Limb (tissue), 2 donors: ENCODE results near the gene TMEM217.
"Not testable (repeated sequence)": the region's sequence is repeated elsewhere in the genome, so short reads cannot be mapped to it uniquely, and the experiment has no call there.

ENCODE experiments used
- DNase-seq, 2 donors: peaks; one replicate each; pipeline ENCODE4 v3.0.0-alpha.2; 2016; ENCODE audit errors: extremely low spot score in 2 of 2

The TMEM217 gene

DNA sequence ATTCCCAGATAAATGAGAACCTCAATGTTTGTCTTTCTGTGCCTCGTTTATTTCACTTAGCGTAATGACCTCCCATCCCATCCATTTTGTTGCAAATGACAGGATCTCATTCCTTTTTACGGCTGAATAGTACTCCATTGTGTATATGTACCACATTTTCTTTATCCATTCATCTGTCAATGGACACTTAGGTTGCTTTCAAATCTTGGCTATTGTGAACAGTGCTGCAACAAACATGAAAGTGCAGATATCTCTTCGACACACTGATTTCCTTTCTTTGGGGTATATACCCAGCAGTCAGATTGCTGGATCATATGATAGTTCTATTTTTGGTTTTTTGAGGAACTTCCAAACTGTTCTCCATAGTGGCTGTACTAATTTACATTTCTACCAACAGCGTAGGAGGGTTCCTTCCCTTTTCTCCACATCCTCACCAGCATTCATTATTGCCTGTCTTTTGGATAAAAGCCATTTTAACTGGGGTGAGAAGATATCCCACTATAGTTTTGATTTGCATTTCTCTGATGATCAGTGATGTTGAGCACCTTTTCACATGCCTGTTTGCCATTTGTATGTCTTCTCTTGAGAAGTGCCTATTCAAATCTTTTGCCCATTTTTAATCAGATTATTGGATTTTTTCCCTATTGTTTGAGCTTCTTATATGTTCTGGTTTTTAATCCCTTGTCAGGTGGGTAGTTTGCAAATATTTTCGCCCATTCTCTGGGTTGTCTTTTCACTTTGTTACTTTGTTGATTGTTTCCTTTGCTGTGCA, 71.8 kb downstream of the TMEM217 start:
- not testable (repeated sequence) for DNase-seq

GRCh38 chr6:37182736-37183590, 75.0 kb downstream of the TMEM217 start:
- DNase-seq = no peak

DNA sequence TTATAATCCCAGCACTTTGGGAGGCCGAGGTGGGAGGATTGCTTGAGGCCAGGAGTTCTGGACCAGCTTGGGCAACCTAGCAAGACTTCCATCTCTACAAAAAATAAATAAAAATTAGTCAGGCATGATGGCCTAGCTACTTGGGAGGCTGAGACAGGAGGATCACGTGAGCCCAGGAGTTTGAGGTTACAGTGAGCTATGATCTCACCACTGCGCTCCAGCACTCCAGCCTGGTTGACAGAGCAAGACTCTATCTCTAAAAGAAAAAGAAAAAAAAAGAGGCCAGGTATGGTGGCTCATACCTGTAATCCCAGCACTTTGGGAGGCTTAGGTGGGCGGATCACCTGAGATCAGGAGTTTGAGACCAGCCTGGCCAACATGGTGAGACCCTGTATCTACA, 77.3 kb downstream of the TMEM217 start:
- not testable (repeated sequence) for DNase-seq

DNA sequence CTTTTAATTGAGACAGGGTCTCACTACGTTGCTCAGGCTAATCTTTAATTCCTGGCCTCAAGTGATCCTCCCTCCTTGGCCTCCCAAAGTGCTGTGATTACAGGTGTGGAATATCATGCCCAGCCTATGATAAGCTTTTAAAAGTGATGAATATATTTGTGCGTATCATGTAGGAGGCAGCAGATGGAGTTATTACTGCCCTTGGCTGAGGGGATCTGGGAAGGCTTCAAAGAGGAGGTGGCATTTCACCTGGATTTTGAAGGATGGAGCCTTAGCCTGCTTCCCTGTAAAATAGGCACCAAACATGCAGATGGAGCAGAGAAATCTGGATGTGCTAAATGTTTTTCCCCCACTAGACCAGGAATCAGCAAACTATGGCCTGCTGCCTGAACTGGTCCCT, 77.9 kb downstream of the TMEM217 start:
- DNase-seq = no peak

- DNase-seq = no peak
Measured at GRCh38 chr6:37177935-37178517, 79.9 kb downstream of the TMEM217 start.

- no peak for DNase-seq
Measured at GRCh38 chr6:37177077-37177934, 80.6 kb downstream of the TMEM217 start.

GRCh38 chr6:37176268-37177076, 81.5 kb downstream of the TMEM217 start:
- no peak for DNase-seq

DNA sequence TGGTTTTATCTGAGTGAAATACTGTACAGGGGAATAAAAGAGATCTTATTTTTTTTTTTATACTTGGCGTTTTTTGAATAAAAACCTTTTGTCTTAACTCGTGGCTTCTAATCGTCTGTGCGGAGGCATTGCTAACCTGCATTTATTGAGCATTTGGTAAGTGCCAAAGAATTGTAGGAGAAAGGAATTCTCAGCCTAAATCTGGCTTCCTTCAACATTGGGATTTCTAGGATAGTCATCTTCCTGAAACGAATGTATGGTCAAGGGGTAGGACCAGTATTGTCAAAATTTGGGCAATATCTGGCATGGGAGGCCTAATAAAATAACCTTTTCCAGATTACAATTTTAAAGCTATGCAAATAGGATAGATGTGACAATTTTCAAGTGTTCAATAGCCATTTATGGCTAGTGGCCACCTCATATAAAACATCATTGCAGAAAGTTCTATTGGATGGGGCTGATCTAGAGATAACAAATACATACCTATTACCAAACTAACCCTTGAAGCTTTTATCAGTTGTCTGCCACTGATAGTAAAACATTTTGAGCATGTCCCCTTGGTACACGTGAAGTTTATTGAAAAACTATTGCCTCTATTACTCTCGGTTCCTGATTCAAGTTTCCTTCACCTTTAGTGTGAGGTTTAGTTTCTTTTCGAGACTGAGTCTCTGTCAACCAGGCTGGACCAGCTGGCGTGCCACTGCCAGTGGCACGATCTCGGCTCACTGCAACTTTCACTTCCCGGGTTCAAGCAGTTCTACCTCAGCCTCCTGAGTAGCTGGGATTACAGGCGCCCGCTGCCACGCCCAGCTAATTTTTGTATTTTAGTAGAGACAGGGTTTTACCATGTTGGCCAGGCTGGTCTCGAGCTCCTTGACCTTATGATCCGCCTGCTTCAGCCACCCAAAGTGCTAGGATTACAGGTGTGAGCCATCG, 82.3 kb downstream of the TMEM217 start:
- DNase-seq = no peak

DNA sequence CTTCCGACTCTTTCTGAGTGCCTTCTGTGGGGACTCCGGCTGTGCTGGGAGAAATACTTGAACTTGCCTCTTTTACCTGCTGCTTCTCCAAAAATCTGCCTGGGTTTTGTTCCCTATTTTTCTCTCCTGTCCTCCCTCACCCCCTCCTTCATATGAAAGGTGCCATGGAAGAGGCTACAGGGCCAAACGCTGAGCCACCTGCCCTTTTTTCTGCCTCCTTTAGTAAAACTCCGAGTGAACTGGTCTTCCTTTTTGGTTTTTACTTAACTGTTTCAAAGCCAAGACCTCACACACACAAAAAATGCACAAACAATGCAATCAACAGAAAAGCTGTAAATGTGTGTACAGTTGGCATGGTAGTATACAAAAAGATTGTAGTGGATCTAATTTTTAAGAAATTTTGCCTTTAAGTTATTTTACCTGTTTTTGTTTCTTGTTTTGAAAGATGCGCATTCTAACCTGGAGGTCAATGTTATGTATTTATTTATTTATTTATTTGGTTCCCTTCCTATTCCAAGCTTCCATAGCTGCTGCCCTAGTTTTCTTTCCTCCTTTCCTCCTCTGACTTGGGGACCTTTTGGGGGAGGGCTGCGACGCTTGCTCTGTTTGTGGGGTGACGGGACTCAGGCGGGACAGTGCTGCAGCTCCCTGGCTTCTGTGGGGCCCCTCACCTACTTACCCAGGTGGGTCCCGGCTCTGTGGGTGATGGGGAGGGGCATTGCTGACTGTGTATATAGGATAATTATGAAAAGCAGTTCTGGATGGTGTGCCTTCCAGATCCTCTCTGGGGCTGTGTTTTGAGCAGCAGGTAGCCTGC, 83.2 kb downstream of the TMEM217 start:
- DNase-seq = no peak

- no peak for DNase-seq
Measured at GRCh38 chr6:37174196-37174514, 83.8 kb downstream of the TMEM217 start.

DNA sequence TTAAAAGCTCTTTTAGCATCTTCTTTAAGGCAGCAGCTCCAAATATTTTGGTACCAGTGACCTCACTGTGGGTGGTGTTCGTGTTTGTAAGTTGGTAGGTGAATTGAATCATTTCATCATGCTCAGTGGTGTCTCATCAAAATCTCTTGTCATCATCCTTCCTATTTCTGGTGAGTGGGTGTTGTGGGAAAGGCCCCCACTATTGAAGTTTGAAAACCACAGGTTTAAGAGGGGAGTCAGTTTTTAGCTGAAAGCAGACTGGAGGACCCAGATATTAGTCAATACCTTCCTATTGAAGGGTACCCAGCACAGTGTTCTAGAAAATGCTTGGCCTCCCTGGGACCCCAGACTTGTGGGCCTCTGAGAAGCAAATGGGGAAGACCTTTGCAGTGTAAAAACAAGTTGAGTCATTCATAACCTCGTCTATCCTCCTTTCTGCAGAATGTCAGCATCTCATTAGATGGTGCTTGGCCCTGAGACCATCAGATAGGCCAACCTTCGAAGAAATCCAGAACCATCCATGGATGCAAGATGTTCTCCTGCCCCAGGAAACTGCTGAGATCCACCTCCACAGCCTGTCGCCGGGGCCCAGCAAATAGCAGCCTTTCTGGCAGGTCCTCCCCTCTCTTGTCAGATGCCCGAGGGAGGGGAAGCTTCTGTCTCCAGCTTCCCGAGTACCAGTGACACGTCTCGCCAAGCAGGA, 84.3 kb downstream of the TMEM217 start:
- no peak for DNase-seq

GRCh38 chr6:37172912-37173492, 84.9 kb downstream of the TMEM217 start:
- no peak for DNase-seq

DNA sequence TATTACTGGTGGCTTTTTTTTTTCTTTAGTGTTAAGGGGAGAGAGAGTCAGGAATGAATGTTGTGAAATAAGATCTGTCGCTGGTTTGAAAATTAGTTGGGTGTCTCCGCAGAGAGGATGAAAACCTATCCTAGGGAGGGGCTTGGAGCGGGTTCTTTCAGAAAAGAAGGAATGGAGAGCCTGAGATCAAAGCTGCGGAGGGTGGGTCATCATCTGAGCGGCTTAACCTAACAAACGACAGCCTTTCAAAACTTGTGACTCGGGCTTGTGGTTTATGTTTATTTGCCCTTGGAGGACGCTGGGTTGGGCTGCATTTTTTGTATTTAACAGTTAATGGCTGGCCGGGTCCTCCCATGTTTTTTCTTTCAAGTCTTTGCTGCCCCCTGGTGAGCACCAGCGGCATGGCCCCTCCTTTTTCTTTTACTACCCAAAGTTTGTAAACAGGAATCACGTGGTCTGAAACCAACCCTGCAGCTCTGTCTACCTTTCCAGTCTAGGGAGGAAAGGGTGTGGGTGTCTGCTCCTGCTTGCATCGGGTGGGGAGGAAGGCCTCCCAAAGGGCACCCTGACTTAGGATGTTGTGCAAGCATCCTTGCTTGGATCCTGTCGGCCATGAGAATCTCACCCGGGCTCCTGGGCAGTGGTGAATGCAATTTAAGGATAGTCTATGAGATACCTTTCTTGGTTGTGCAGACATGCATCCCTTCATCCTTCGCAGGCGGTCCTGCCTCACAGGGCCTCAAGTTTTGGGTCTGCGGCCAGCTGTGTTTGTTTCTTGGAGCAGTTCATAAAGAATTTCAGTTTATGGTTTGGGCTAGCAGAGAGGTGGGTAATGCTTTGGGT, 85.8 kb downstream of the TMEM217 start:
- peak; percentile 91 to 92 for DNase-seq

DNA sequence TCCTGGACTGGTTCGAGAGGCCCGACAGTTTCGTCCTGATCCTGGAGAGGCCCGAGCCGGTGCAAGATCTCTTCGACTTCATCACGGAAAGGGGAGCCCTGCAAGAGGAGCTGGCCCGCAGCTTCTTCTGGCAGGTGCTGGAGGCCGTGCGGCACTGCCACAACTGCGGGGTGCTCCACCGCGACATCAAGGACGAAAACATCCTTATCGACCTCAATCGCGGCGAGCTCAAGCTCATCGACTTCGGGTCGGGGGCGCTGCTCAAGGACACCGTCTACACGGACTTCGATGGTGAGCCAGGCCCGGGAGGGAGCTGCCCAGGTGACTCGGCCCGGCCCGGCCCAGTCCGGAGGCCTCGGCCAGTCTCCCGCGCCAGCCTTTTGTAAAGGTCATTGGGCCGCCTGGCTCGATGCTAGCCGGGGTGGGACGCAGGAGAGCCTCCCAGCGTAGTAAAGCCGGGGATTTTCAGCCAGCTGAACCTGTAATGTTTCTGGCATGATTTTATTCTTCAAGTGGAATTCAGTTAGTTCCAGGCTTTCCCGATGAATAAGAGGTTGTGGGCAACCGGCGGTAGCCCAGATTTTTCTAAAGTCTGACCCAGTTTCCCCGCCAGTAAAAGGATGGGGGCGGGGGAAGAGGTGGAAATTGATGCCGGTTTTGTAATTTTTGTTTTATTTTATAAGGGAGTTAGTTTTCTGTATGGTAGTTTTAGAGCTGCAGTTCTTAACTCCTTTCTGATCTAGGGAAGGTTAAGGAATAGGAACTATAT, 86.6 kb downstream of the TMEM217 start:
- DNase-seq = peak in 1 of 2 donors; percentile 64

DNA sequence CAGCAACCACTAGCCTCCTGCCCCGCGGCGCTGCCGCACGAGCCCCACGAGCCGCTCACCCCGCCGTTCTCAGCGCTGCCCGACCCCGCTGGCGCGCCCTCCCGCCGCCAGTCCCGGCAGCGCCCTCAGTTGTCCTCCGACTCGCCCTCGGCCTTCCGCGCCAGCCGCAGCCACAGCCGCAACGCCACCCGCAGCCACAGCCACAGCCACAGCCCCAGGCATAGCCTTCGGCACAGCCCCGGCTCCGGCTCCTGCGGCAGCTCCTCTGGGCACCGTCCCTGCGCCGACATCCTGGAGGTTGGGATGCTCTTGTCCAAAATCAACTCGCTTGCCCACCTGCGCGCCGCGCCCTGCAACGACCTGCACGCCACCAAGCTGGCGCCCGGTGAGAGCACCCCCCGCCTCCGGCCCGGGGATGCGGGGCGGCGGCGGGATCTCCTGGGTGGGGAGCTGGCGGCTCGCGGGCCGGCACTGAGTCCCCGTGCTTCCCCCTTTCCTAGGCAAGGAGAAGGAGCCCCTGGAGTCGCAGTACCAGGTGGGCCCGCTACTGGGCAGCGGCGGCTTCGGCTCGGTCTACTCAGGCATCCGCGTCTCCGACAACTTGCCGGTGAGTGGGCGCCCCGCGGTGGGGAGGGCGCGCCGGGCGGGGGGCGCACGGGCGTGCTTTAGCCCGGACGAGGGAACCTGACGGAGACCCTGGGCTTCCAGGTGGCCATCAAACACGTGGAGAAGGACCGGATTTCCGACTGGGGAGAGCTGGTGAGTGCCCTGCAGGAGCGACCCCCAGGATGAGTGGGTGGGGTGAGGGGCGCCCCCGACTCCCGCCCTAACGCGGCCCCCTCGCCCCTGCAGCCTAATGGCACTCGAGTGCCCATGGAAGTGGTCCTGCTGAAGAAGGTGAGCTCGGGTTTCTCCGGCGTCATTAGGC, 87.4 kb downstream of the TMEM217 start:
- peak in 1 of 2 donors; percentile 81 for DNase-seq
